GM19324 (cell line): ENCODE results near the gene LURAP1L.

Experiments used
- ATAC-seq: cut with Tn5 transposase; IDR thresholded peaks from one replicate; pipeline ENCODE4 v1.9.1; 2021; ENCODE audit warnings: mild to moderate bottlenecking, moderate library complexity; ENCODE audit not compliant: unreplicated experiment, low FRiP score

LURAP1L gene

GRCh38 chr9:12775679-12776512 is 1.1 kb downstream of the LURAP1L start:
- ATAC-seq = no peak

GRCh38 chr9:12776513-12777055 is 1.8 kb downstream of the LURAP1L start:
- no peak for ATAC-seq

- ATAC-seq = no peak
Observed at GRCh38 chr9:12777121-12778022, 2.6 kb downstream of the LURAP1L start.

- no peak for ATAC-seq
Observed at GRCh38 chr9:12778389-12778788, 3.6 kb downstream of the LURAP1L start.

GRCh38 chr9:12781226-12781733 is 6.5 kb downstream of the LURAP1L start:
- no peak for ATAC-seq

GRCh38 chr9:12783767-12784460 is 9.1 kb downstream of the LURAP1L start:
- ATAC-seq = no peak

- no peak for ATAC-seq
Observed at GRCh38 chr9:12784461-12785259, 9.8 kb downstream of the LURAP1L start.

- no peak for ATAC-seq
Observed at GRCh38 chr9:12785260-12785770, 10.5 kb downstream of the LURAP1L start.

GRCh38 chr9:12785941-12786340 is 11.1 kb downstream of the LURAP1L start:
- ATAC-seq = no peak

GRCh38 chr9:12790001-12790400 is 15.2 kb downstream of the LURAP1L start:
- no peak for ATAC-seq

GRCh38 chr9:12790883-12791282 is 16.1 kb downstream of the LURAP1L start:
- no peak for ATAC-seq

GRCh38 chr9:12794101-12794799 is 19.4 kb downstream of the LURAP1L start:
- ATAC-seq = no peak

- no peak for ATAC-seq
Observed at GRCh38 chr9:12796601-12797000, 21.8 kb downstream of the LURAP1L start.

- ATAC-seq = no peak
Observed at GRCh38 chr9:12797037-12797436, 22.2 kb downstream of the LURAP1L start.

GRCh38 chr9:12798066-12798770 is 23.4 kb downstream of the LURAP1L start:
- ATAC-seq = no peak

GRCh38 chr9:12801187-12801586 is 26.4 kb downstream of the LURAP1L start:
- no peak for ATAC-seq

- no peak for ATAC-seq
Observed at GRCh38 chr9:12801663-12802062, 26.8 kb downstream of the LURAP1L start.

- no peak for ATAC-seq
Observed at GRCh38 chr9:12802093-12802492, 27.3 kb downstream of the LURAP1L start.
